SK-N-SH (cell line): ENCODE data around the gene COL5A2. TPM values are rescaled to one million over a fixed set of nuclear protein-coding genes. Genes with fewer than 3 reads are reported as not detected.

ENCODE experiments used
- CTCF ChIA-PET: fragments of 300-600, 350-600 bp; formaldehyde crosslinking; extraction: SDS; loops from one replicate; lab custom pipeline; 2021; lab: Yijun Ruan, JAX
- POLR2A ChIA-PET: fragments of 350-600 bp; sonication (Branson Sonifier 250); formaldehyde crosslinking; extraction: SDS; loops from one replicate; lab custom pipeline; 2020; ENCODE audit warnings: antibody characterized with exemption, inconsistent platforms; lab: Yijun Ruan, JAX
- DNase-seq: peaks from one replicate; pipeline ENCODE4 v3.0.0; 2012
- H2AFZ ChIP-seq: fragments of 200-600 bp; sonication (generic); 2 replicates; pipeline ENCODE4 v1.8.1; 2016; ENCODE audit warnings: antibody characterized with exemption, mild to moderate bottlenecking, low read depth
- H3F3A ChIP-seq: fragments of 200-600 bp; sonication (generic); replicated peaks from 2 replicates; pipeline ENCODE3; 2016; ENCODE audit warnings: antibody characterized with exemption, mild to moderate bottlenecking; ENCODE audit not compliant: insufficient read depth
- H3K27ac ChIP-seq, 2 experiments: fragments of 200-500 bp in 1 of 2; fragments of 200-600 bp in 1 of 2; sonication (Bioruptor generic) in 1 of 2; sonication (generic), shearing (Covaris generic) in 1 of 2; 2 replicates each; pipeline versions ENCODE4 v1.5.1 to v1.6.1; 2014 to 2016; ENCODE audit warnings: low read depth in 2 of 2, inconsistent platforms in 1 of 2, low read length in 1 of 2, mild to moderate bottlenecking in 1 of 2, mixed read lengths in 1 of 2
- H3K27me3 ChIP-seq: fragments of 200-600 bp; sonication (generic), shearing (Covaris generic); 2 replicates; pipeline ENCODE4 v1.6.1; 2016; ENCODE audit warnings: mixed run types; ENCODE audit not compliant: insufficient read depth
- H3K36me3 ChIP-seq, 2 experiments: fragments of 200-500 bp in 1 of 2; fragments of 200-600 bp in 1 of 2; sonication (Bioruptor generic) in 1 of 2; sonication (generic) in 1 of 2; replicated peaks in 1 of 2; 2 replicates each; pipeline versions ENCODE3 to v1.5.1; 2014 to 2016; ENCODE audit warnings: low read length in 1 of 2, mild to moderate bottlenecking in 1 of 2; ENCODE audit not compliant: insufficient read depth in 2 of 2, control insufficient read depth in 1 of 2
- H3K4me1 ChIP-seq, 2 experiments: fragments of 200-500 bp in 1 of 2; fragments of 200-600 bp in 1 of 2; sonication (Bioruptor generic) in 1 of 2; sonication (generic), shearing (Covaris generic) in 1 of 2; 2 replicates each; pipeline versions ENCODE4 v1.5.1 to v1.6.1; 2014 to 2016; ENCODE audit warnings: low read depth in 1 of 2, low read length in 1 of 2, mixed run types in 1 of 2; ENCODE audit not compliant: insufficient read depth in 2 of 2, control insufficient read depth in 1 of 2
- H3K4me2 ChIP-seq: fragments of 200-600 bp; sonication (generic), shearing (Covaris generic); 2 replicates; pipeline ENCODE4 v1.6.1; 2017; ENCODE audit warnings: mixed run types
- H3K4me3 ChIP-seq, 2 experiments: fragments of 200-500 bp in 1 of 2; fragments of 200-600 bp in 1 of 2; sonication (Bioruptor generic) in 1 of 2; sonication (generic), shearing (Covaris generic) in 1 of 2; 2 replicates each; pipeline versions ENCODE4 v1.5.1 to v1.8.1; 2014 to 2016; ENCODE audit warnings: low read depth in 2 of 2, inconsistent platforms in 1 of 2, low read length in 1 of 2, mild to moderate bottlenecking in 1 of 2, mixed read lengths in 1 of 2, moderate library complexity in 1 of 2
- H3K79me2 ChIP-seq: fragments of 200-600 bp; sonication (generic); 2 replicates; pipeline ENCODE4 v1.8.1; 2017; ENCODE audit warnings: mild to moderate bottlenecking; ENCODE audit not compliant: insufficient read depth
- H3K9ac ChIP-seq: fragments of 200-600 bp; sonication (generic); 2 replicates; pipeline ENCODE4 v1.6.1; 2017; ENCODE audit warnings: mixed run types
- H3K9me2 ChIP-seq: fragments of 200-600 bp; sonication (generic); 2 replicates; pipeline ENCODE4 v1.6.1; 2017; ENCODE audit warnings: mixed run types
- H3K9me3 ChIP-seq: fragments of 200-600 bp; sonication (generic); 2 replicates; pipeline ENCODE4 v1.6.1; 2017; ENCODE audit warnings: mixed run types, mild to moderate bottlenecking, moderate library complexity
- H4K20me1 ChIP-seq: fragments of 200-600 bp; sonication (generic); 2 replicates; pipeline ENCODE4 v1.6.1; 2017; ENCODE audit warnings: mild to moderate bottlenecking, mixed run types; ENCODE audit not compliant: insufficient read depth
- CHD2 ChIP-seq: fragments of 150-350 bp; IDR thresholded peaks from 2 replicates; pipeline ENCODE4 v1.6.1; 2018; ENCODE audit warnings: low read length; ENCODE audit not compliant: partially characterized antibody
- CTCF ChIP-seq: fragments of 200-600 bp; sonication (generic); IDR thresholded peaks from 2 replicates; pipeline ENCODE4 v1.6.1; 2017; ENCODE audit warnings: antibody characterized with exemption, mild to moderate bottlenecking, moderate library complexity
- FOXM1 ChIP-seq: IDR thresholded peaks from 2 replicates; pipeline ENCODE4 v1.4.0; 2012; ENCODE audit warnings: low read depth, mild to moderate bottlenecking
- JUND ChIP-seq: IDR thresholded peaks from 2 replicates; pipeline ENCODE4 v1.4.0; 2012
- POLR2AphosphoS5 ChIP-seq: IDR thresholded peaks from 2 replicates; pipeline ENCODE4 v1.6.1; 2012; ENCODE audit warnings: low read depth, low read length
- USF1 ChIP-seq: IDR thresholded peaks from 2 replicates; pipeline ENCODE4 v1.4.0; 2012; ENCODE audit warnings: low read depth, borderline replicate concordance
- YY1 ChIP-seq: IDR thresholded peaks from 2 replicates; pipeline ENCODE4 v1.4.0; 2012; ENCODE audit warnings: low read depth, mild to moderate bottlenecking
- ZBTB33 ChIP-seq: IDR thresholded peaks from 2 replicates; pipeline ENCODE4 v1.4.0; 2012; ENCODE audit warnings: low read depth, borderline replicate concordance
- WGBS: methylation state at CpG from one replicate; pipeline ENCODE4 v1.1.6; 2017; ENCODE audit warnings: low lambda C conversion rate; 5-methylcytosine and 5-hydroxymethylcytosine counted together
- polyA plus RNA-seq, 3 experiments: library from polyadenylated mRNA; depleted of rRNA; stranded (reverse); fragments of >200 nt; gene quantifications; 2 replicates each; pipeline ENCODE4 v1.2.3, GENCODE V29; 2012

COL5A2 gene
- polyA plus RNA-seq, 1 of the 3 experiments (the other 2 are of a cell fraction), result 20.4 TPM

- POLR2A ChIA-PET, result no interaction called here
- Histone ChIP-seq H3K9ac (no peak overlapping the region), H3K9me2 (no peaks in the 10 kb centered on the region), H3K9me3 (no peaks in the 10 kb centered on the region), H3K27ac (no peak overlapping the region), H3K36me3 (no peaks in the 10 kb centered on the region), H3K4me2 (no peak overlapping the region), H3K79me2 (no peaks in the 10 kb centered on the region; the same call in 1 of the 2 replicates), H2AFZ (no peak overlapping the region), H3F3A (no peaks in the 10 kb centered on the region), H3K4me1 (peaks cover 0 to 15% of the 10 kb centered on the region in 2 experiments; a peak in 2 of 4 replicates), H4K20me1 (no peaks in the 10 kb centered on the region)
- DNase-seq, result no peak
- TF ChIP-seq USF1, result no peak
- no peak for TF ChIP-seq FOXM1
- TF ChIP-seq YY1, result no peak
- TF ChIP-seq, all 33 proteins: peak for 0
- H3K27me3 ChIP-seq, result no peaks in the 10 kb centered on the region
- CTCF ChIA-PET, result interaction anchor here (1.2 kb wide), 1 partner anchor 11 kb away, joined by 3 read pairs; no protein-coding TSS in a partner anchor
- WGBS, result 88% methylated on average over 2 of the region's 2 CpGs
- H3K4me3 ChIP-seq, result no peak overlapping the region; a peak in 1 of 4 replicates
Observed at GRCh38 chr2:189175869-189176433, 3.6 kb downstream of the COL5A2 start.

- Histone ChIP-seq H3K36me3 (no peaks in the 10 kb centered on the region), H4K20me1 (no peaks in the 10 kb centered on the region), H3K27ac (no peak overlapping the region; a peak in 1 of 4 replicates), H3K27me3 (no peaks in the 10 kb centered on the region), H3K79me2 (no peaks in the 10 kb centered on the region; the same call in 1 of the 2 replicates), H3K9me2 (no peaks in the 10 kb centered on the region), H3K9ac (no peak overlapping the region), H3K4me3 (no peak overlapping the region), H3K9me3 (no peaks in the 10 kb centered on the region), H3K4me1 (peaks cover 0 to 9% of the 10 kb centered on the region in 2 experiments; a peak in 2 of 4 replicates), H3K4me2 (no peak overlapping the region), H2AFZ (no peak overlapping the region), H3F3A (no peaks in the 10 kb centered on the region)
- TF ChIP-seq JUND (no peak), CTCF (peak; percentile 24; the same call in 1 of the 2 replicates)
- CTCF ChIA-PET, result no interaction called here
- WGBS, result 85% methylated on average over 1 of the region's 1 CpG
- POLR2A ChIA-PET, result no interaction called here
- DNase-seq, result no peak
Observed at GRCh38 chr2:189171956-189172609, 7.5 kb downstream of the COL5A2 start.

GRCh38 chr2:189168856-189169499 is 10.6 kb downstream of the COL5A2 start:
- no peaks in the 10 kb centered on the region for H3K36me3 ChIP-seq
- no peak overlapping the region for H3K9ac ChIP-seq
- H3K4me2 ChIP-seq, result no peak overlapping the region
- peaks cover 10% of the 10 kb centered on the region for H3F3A ChIP-seq
- no peaks in the 10 kb centered on the region for H3K27me3 ChIP-seq
- no peaks in the 10 kb centered on the region for H3K9me2 ChIP-seq
- 96% methylated on average over 2 of the region's 2 CpGs for WGBS
- H3K79me2 ChIP-seq, result no peaks in the 10 kb centered on the region; the same call in 1 of the 2 replicates
- H3K27ac ChIP-seq, result no peak overlapping the region
- H3K4me3 ChIP-seq, result no peak overlapping the region
- CTCF ChIA-PET, result no interaction called here
- no peaks in the 10 kb centered on the region for H3K9me3 ChIP-seq
- peaks cover 4 to 10% of the 10 kb centered on the region in 2 experiments; a peak in 3 of 4 replicates for H3K4me1 ChIP-seq
- TF ChIP-seq ZBTB33 (no peak), CHD2 (no peak), USF1 (no peak), POLR2AphosphoS5 (no peak)
- TF ChIP-seq, all 33 proteins: peak for 0
- POLR2A ChIA-PET, result interaction anchor here (1.2 kb wide), 1 partner anchor 411 kb away, joined by 3 read pairs; the partner anchor contains the start of gene SLC40A1
- no peak for DNase-seq
- Histone ChIP-seq H2AFZ (no peak overlapping the region; the same call in 1 of the 2 replicates), H4K20me1 (no peaks in the 10 kb centered on the region)
